ENCODE results near the gene POU2F2. TPM values are rescaled to one million over a fixed set of nuclear protein-coding genes. Genes with fewer than 3 reads are reported as not detected.

The POU2F2 gene
- total and polyA plus RNA-seq, 2 donors (not counting 3 experiments of a cell fraction or from before 2014, with no cell fraction given): 4.0 to 4.1 TPM

- POLR2A ChIA-PET: no interaction called here
- no peaks in the 10 kb centered on the region for H3K36me3 ChIP-seq (ENCODE audit: control insufficient read depth in 2 of 2, extremely low read depth in 1 of 2, insufficient read depth in 2 of 2, low read length in 2 of 2)
These were observed 41.9 kb upstream of the POU2F2 start for GRCh38 chr19:42174188-42174587.

GRCh38 chr19:42173695-42174094 is 41.4 kb upstream of the POU2F2 start:
- dilution Hi-C loops (cut with MboI; ENCODE audit: extremely low pct_ligation_motif_present, low sequenced_read_pairs): no loop called here
- Histone ChIP-seq H3K4me1 (ENCODE audit: control insufficient read depth, extremely low read depth, insufficient read depth, low read length) (peaks cover 8% of the 10 kb centered on the region), H3K4me3 (replicated peaks in 1 of 3; ENCODE audit: insufficient read depth in 1 of 3, low read depth in 1 of 3, low read length in 3 of 3) (no peak overlapping the region), H4K20me1 (replicated peaks; ENCODE audit: control insufficient read depth, extremely low read depth, insufficient read depth, low read length) (no peaks in the 10 kb centered on the region), H2AFZ (ENCODE audit: low read depth, low read length) (no peak overlapping the region), H3K79me2 (ENCODE audit: control insufficient read depth, insufficient read depth, low read length) (no peaks in the 10 kb centered on the region), H3K9me1 (replicated peaks; ENCODE audit: control insufficient read depth, extremely low read depth, insufficient read depth, low read length) (no peaks in the 10 kb centered on the region), H3K9me3 (replicated peaks; ENCODE audit: control insufficient read depth, insufficient read depth, low read length) (no peaks in the 10 kb centered on the region), H3K36me3 (ENCODE audit: control insufficient read depth in 2 of 2, extremely low read depth in 1 of 2, insufficient read depth in 2 of 2, low read length in 2 of 2) (no peaks in the 10 kb centered on the region), H3K27me3 (ENCODE audit: control insufficient read depth in 2 of 2, insufficient read depth in 2 of 2, low read length in 2 of 2) (peaks cover 32 to 40% of the 10 kb centered on the region in 2 experiments), H3K9ac (replicated peaks; ENCODE audit: extremely low read depth, insufficient read depth, low read length) (no peak overlapping the region), H3K27ac (ENCODE audit: insufficient read depth, low read depth, low read length) (no peak overlapping the region), H3K4me2 (ENCODE audit: insufficient read depth, low read length) (no peak overlapping the region)
- no TSS peak for BruUV-seq (replicated peaks)
- CTCF ChIA-PET: no interaction called here
- FAIRE-seq (no peak), DNase-seq (ENCODE audit: low read depth, low spot score) (no peak)
- TF ChIP-seq MYC (IDR thresholded peaks at IDR 0.05; ENCODE audit: low read depth, low read length) (no peak), JUN (IDR thresholded peaks at IDR 0.05; ENCODE audit: borderline replicate concordance, insufficient read depth, insufficient read length, low read depth) (no peak), POLR2A (IDR thresholded peaks at IDR 0.05; ENCODE audit: low read depth, low read length) (no peak), GATA2 (IDR thresholded peaks at IDR 0.05; ENCODE audit: insufficient read depth, insufficient read length, low read depth, low read length) (no peak), EZH2 (IDR thresholded peaks at IDR 0.05; ENCODE audit: borderline replicate concordance, low read depth, low read length, severe bottlenecking) (no peak), FOS (IDR thresholded peaks at IDR 0.05; ENCODE audit: borderline replicate concordance, insufficient read depth, low read length) (no peak), POLR2AphosphoS5 (IDR thresholded peaks at IDR 0.05; ENCODE audit: insufficient read depth, low read depth, low read length) (no peak)
- intact Hi-C loops (cut with micrococcal nuclease): no loop called here
- POLR2A ChIA-PET: no interaction called here

More at GRCh38 chr19:42174188-42174587, 41.9 kb upstream of the POU2F2 start:
- no peaks in the 10 kb centered on the region for H3K9me3 ChIP-seq (replicated peaks; ENCODE audit: control insufficient read depth, insufficient read depth, low read length)
- H3K4me2 ChIP-seq (ENCODE audit: insufficient read depth, low read length): no peak overlapping the region
- CTCF ChIA-PET: no interaction called here
- H3K9me1 ChIP-seq (replicated peaks; ENCODE audit: control insufficient read depth, extremely low read depth, insufficient read depth, low read length): no peaks in the 10 kb centered on the region
- H3K79me2 ChIP-seq (ENCODE audit: control insufficient read depth, insufficient read depth, low read length): no peaks in the 10 kb centered on the region
- no peak for FAIRE-seq
- no peak overlapping the region for H3K27ac ChIP-seq (ENCODE audit: insufficient read depth, low read depth, low read length)
- H2AFZ ChIP-seq (ENCODE audit: low read depth, low read length): no peak overlapping the region
- H3K4me1 ChIP-seq (ENCODE audit: control insufficient read depth, extremely low read depth, insufficient read depth, low read length): peaks cover 8% of the 10 kb centered on the region
- no TSS peak for BruUV-seq (replicated peaks)
- H3K9ac ChIP-seq (replicated peaks; ENCODE audit: extremely low read depth, insufficient read depth, low read length): no peak overlapping the region
- TF ChIP-seq GATA2 (IDR thresholded peaks at IDR 0.05; ENCODE audit: insufficient read depth, insufficient read length, low read depth, low read length) (no peak), MAX (IDR thresholded peaks at IDR 0.05; ENCODE audit: insufficient read depth, insufficient read length) (no peak), MYC (IDR thresholded peaks at IDR 0.05; ENCODE audit: low read depth, low read length) (no peak), POLR2AphosphoS5 (IDR thresholded peaks at IDR 0.05; ENCODE audit: insufficient read depth, low read depth, low read length) (no peak)
- H4K20me1 ChIP-seq (replicated peaks; ENCODE audit: control insufficient read depth, extremely low read depth, insufficient read depth, low read length): no peaks in the 10 kb centered on the region
- peaks cover 37 to 45% of the 10 kb centered on the region in 2 experiments for H3K27me3 ChIP-seq (ENCODE audit: control insufficient read depth in 2 of 2, insufficient read depth in 2 of 2, low read length in 2 of 2)
- intact Hi-C loops (cut with micrococcal nuclease): no loop called here
- no peak overlapping the region for H3K4me3 ChIP-seq (replicated peaks in 1 of 3; ENCODE audit: insufficient read depth in 1 of 3, low read depth in 1 of 3, low read length in 3 of 3)
- DNase-seq (ENCODE audit: low read depth, low spot score): no peak
- dilution Hi-C loops (cut with MboI; ENCODE audit: extremely low pct_ligation_motif_present, low sequenced_read_pairs): no loop called here
